Endothelial cell of umbilical vein (primary cell): Measurements from ENCODE around the gene C16orf78. TPM values are rescaled to one million over a fixed set of nuclear protein-coding genes. Genes with fewer than 3 reads are reported as not detected.

ENCODE experiments used
- BruUV-seq: library from RNA; stranded (reverse); fragments of 400-500 nt; replicated peaks from 2 replicates; lab custom pipeline; 2021; lab: Mats Ljungman, UMichigan
- CTCF ChIA-PET: fragments of 300-600, 350-600 bp; sonication (Branson Sonifier 250); formaldehyde crosslinking; loops from one replicate; lab custom pipeline; 2021; ENCODE audit warnings: antibody characterized with exemption, inconsistent platforms; lab: Charles Lee
- POLR2A ChIA-PET: fragments of 300-600, 350-600 bp; sonication (Branson Sonifier 250); formaldehyde crosslinking; loops from one replicate; lab custom pipeline; 2021; ENCODE audit warnings: antibody characterized with exemption, inconsistent platforms; lab: Charles Lee
- DNase-seq: peaks from one replicate; pipeline ENCODE4 v3.0.0-alpha.2; 2011; ENCODE audit warnings: low read depth, low spot score
- FAIRE-seq: peaks from 2 replicates; lab custom pipeline; 2011; peaks lifted over from hg19 to GRCh38; lab: Jason Lieb, UNC
- H2AFZ ChIP-seq: 2 replicates; pipeline ENCODE4 v1.6.0; 2012; ENCODE audit warnings: low read depth, low read length, control low read depth, inconsistent platforms
- H3K27ac ChIP-seq: 2 replicates; pipeline ENCODE4 v1.5.1; 2011; ENCODE audit warnings: low read depth, mild to moderate bottlenecking, control low read depth, low read length, moderate library complexity; ENCODE audit not compliant: insufficient read depth
- H3K27me3 ChIP-seq, 2 experiments: 2 replicates each; pipeline versions ENCODE4 v1.6.0 to v1.6.1; 2011; ENCODE audit warnings: low read length in 2 of 2, mixed read lengths in 1 of 2; ENCODE audit not compliant: control insufficient read depth in 2 of 2, insufficient read depth in 2 of 2
- H3K36me3 ChIP-seq, 2 experiments: 2 replicates in 1 of 2; 3 replicates in 1 of 2; pipeline ENCODE4 v1.5.1; 2011; ENCODE audit warnings: low read length in 2 of 2, mild to moderate bottlenecking in 1 of 2, moderate library complexity in 1 of 2; ENCODE audit not compliant: control insufficient read depth in 2 of 2, insufficient read depth in 2 of 2; ENCODE audit errors: extremely low read depth in 1 of 2
- H3K4me1 ChIP-seq: 3 replicates; pipeline ENCODE4 v1.5.1; 2011; ENCODE audit warnings: mild to moderate bottlenecking, low read length; ENCODE audit not compliant: control insufficient read depth, insufficient read depth; ENCODE audit errors: extremely low read depth
- H3K4me2 ChIP-seq: 2 replicates; pipeline ENCODE4 v1.6.1; 2011; ENCODE audit warnings: low read length, control low read depth, mixed read lengths; ENCODE audit not compliant: insufficient read depth
- H3K4me3 ChIP-seq, 3 experiments: fragments of 200-600 bp in 1 of 3; sonication (generic), shearing (Covaris generic) in 1 of 3; replicated peaks in 1 of 3; 2 replicates each; pipeline ENCODE4 v1.5.1; 2011 to 2016; ENCODE audit warnings: control low read depth in 3 of 3, low read length in 3 of 3, mild to moderate bottlenecking in 2 of 3, inconsistent platforms in 1 of 3, low read depth in 1 of 3, moderate library complexity in 1 of 3; ENCODE audit not compliant: insufficient read depth in 1 of 3
- H3K79me2 ChIP-seq: 2 replicates; pipeline ENCODE4 v1.6.0; 2012; ENCODE audit warnings: low read length, inconsistent platforms; ENCODE audit not compliant: control insufficient read depth, insufficient read depth
- H3K9ac ChIP-seq: replicated peaks from 2 replicates; pipeline ENCODE3; 2011; ENCODE audit warnings: low read length, control low read depth; ENCODE audit not compliant: insufficient read depth; ENCODE audit errors: extremely low read depth
- H3K9me1 ChIP-seq: replicated peaks from 3 replicates; pipeline ENCODE4 v1.6.0; 2011; ENCODE audit warnings: mild to moderate bottlenecking, low read length; ENCODE audit not compliant: control insufficient read depth, insufficient read depth; ENCODE audit errors: extremely low read depth
- H3K9me3 ChIP-seq: replicated peaks from 2 replicates; pipeline ENCODE4 v1.5.1; 2012; ENCODE audit warnings: low read length, inconsistent platforms; ENCODE audit not compliant: control insufficient read depth, insufficient read depth
- H4K20me1 ChIP-seq: replicated peaks from 2 replicates; pipeline ENCODE3; 2011; ENCODE audit warnings: mild to moderate bottlenecking, low read length; ENCODE audit not compliant: control insufficient read depth, insufficient read depth; ENCODE audit errors: extremely low read depth
- CTCF ChIP-seq, 2 donors: IDR thresholded peaks; 1 replicate in 1 of 2; 2 replicates in 1 of 2; pipeline ENCODE4 v1.5.1; 2011; ENCODE audit warnings: low read length in 2 of 2, mild to moderate bottlenecking in 2 of 2, moderate library complexity in 2 of 2, control low read depth in 1 of 2, inconsistent platforms in 1 of 2, low read depth in 1 of 2; ENCODE audit not compliant: insufficient read depth in 1 of 2; ENCODE audit errors: extremely low read depth in 1 of 2
- EZH2 ChIP-seq: IDR thresholded peaks from 2 replicates; pipeline ENCODE4 v1.6.1; 2012; ENCODE audit warnings: borderline replicate concordance, low read depth, mild to moderate bottlenecking, moderate library complexity, low read length, inconsistent platforms; ENCODE audit not compliant: severe bottlenecking
- FOS ChIP-seq: IDR thresholded peaks from 2 replicates; pipeline ENCODE4 v1.6.1; 2011; ENCODE audit warnings: mild to moderate bottlenecking, low read length, moderate library complexity, borderline replicate concordance; ENCODE audit not compliant: insufficient read depth
- GATA2 ChIP-seq: IDR thresholded peaks from 2 replicates; pipeline ENCODE4 v1.7.0; 2011; ENCODE audit warnings: low read depth, mild to moderate bottlenecking, moderate library complexity, mixed read lengths, low read length; ENCODE audit not compliant: insufficient read length, insufficient read depth
- JUN ChIP-seq: IDR thresholded peaks from 2 replicates; pipeline ENCODE4 v1.6.1; 2011; ENCODE audit warnings: borderline replicate concordance, low read depth; ENCODE audit not compliant: insufficient read length, insufficient read depth
- MAX ChIP-seq: IDR thresholded peaks from 2 replicates; pipeline ENCODE4 v1.6.1; 2011; ENCODE audit not compliant: insufficient read depth, insufficient read length
- POLR2A ChIP-seq: IDR thresholded peaks from 2 replicates; pipeline ENCODE4 v1.6.1; 2012; ENCODE audit warnings: low read depth, mild to moderate bottlenecking, control low read depth, low read length
- dilution Hi-C: fragments of 300-500 bp; cut with MboI; formaldehyde crosslinking; loops from one replicate; pipeline ENCODE4 v1.15.0; 2019; ENCODE audit warnings: low sequenced_read_pairs; ENCODE audit not compliant: extremely low pct_ligation_motif_present
- intact Hi-C: fragments of 100-400 bp; cut with micrococcal nuclease; formaldehyde crosslinking; loops from one replicate; pipeline ENCODE4 v1.10.0; 2022
- polyA plus RNA-seq, 4 experiments: library from polyadenylated mRNA; depleted of rRNA in 3 of 4; stranded (reverse) in 3 of 4; unstranded in 1 of 4; fragments of >200 nt; gene quantifications; 2 replicates each; pipeline versions ENCODE4 v1.2.1 to v1.2.3, GENCODE V29; 2011 to 2012; ENCODE audit warnings: missing spikeins in 1 of 4
- total RNA-seq: library from RNA; stranded (reverse); gene quantifications from 2 replicates; pipeline ENCODE4 v1.2.3, GENCODE V29; 2021

The C16orf78 gene
- total and polyA plus RNA-seq, 2 donors (not counting 3 experiments of a cell fraction or from before 2014, with no cell fraction given): not detected

GRCh38 chr16:49335828-49336227 lies 37.8 kb upstream of the C16orf78 start:
- Histone ChIP-seq H3K4me2 (no peak overlapping the region), H3K4me3 (no peak overlapping the region), H3K9ac (no peak overlapping the region), H3K9me1 (no peaks in the 10 kb centered on the region), H4K20me1 (no peaks in the 10 kb centered on the region), H3K27ac (no peak overlapping the region), H3K27me3 (no peaks in the 10 kb centered on the region), H3K79me2 (no peaks in the 10 kb centered on the region), H3K9me3 (no peaks in the 10 kb centered on the region), H3K4me1 (no peaks in the 10 kb centered on the region), H3K36me3 (no peaks in the 10 kb centered on the region), H2AFZ (no peak overlapping the region)
- no peak for DNase-seq
- ChIA-PET CTCF (no interaction called here), POLR2A (no interaction called here)
- intact Hi-C loops (no loop called here), dilution Hi-C loops (no loop called here)
- TF ChIP-seq CTCF (IDR thresholded peaks at IDR 0.05; ENCODE audit: extremely low read depth in 1 of 2, insufficient read depth in 1 of 2, low read depth in 1 of 2, low read length in 2 of 2) (no peak), POLR2A (no peak), GATA2 (no peak), FOS (no peak), JUN (no peak), EZH2 (no peak), MAX (no peak)
- BruUV-seq: no TSS peak
- FAIRE-seq: no peak
